ENCODE results near the gene FOXP4. TPM values are rescaled to one million over a fixed set of nuclear protein-coding genes. Genes with fewer than 3 reads are reported as not detected.

Gene FOXP4
- total and polyA plus RNA-seq, 2 of the 13 experiments (the other 11 are each of a cell fraction or from before 2014, with no cell fraction given): 11.0 to 12.4 TPM

DNA sequence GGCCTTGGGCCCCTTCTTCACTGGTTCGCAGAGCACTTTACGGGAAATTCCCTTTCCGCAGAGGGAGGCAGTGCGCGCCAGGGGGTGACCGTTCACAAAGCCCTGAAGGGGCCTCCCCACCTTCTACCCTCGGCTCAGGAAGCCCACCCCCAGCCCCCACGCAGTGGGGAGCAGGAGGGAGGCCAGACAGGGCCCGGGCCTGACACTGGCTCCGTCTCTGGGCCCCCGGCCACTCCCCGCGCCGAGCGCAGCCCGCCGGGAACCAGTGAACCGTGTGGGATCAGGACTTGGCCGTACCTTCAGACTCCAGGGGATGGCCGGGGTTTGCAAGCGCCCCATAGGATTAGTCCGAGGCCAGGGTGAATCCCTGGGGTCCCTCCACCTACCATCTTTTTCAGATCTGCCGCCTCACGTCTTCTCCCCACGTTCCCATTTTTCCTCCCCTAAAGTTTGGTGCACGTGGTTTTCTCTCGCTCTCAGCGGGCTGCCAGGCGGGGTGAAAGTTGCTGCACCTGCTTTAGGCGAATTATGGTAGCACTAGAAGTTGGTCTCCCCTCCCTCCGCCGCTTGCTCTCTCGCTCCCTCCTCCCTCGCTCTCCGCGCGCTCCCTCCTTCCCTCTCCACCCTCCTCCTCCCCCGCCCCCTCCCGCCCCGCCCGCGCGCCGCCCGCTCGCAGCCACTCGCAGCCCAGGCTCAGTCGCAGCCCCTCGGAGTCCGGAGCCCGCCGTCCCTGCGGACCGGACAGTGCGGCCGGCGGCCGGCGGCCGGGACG is at the start of gene FOXP4 (continued):
- TF ChIP-seq, protein P1, sequence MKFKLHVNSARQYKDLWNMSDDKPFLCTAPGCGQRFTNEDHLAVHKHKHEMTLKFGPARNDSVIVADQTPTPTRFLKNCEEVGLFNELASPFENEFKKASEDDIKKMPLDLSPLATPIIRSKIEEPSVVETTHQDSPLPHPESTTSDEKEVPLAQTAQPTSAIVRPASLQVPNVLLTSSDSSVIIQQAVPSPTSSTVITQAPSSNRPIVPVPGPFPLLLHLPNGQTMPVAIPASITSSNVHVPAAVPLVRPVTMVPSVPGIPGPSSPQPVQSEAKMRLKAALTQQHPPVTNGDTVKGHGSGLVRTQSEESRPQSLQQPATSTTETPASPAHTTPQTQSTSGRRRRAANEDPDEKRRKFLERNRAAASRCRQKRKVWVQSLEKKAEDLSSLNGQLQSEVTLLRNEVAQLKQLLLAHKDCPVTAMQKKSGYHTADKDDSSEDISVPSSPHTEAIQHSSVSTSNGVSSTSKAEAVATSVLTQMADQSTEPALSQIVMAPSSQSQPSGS (CRISPR knock-in tag; IDR thresholded peaks at IDR 0.05): peak; percentile 21; the same call in 1 of the 2 replicates
- TF ChIP-seq ZSCAN21 (CRISPR knock-in tag; IDR thresholded peaks at IDR 0.05; ENCODE audit: borderline replicate concordance): peak; percentile 42; the same call in 1 of the 2 replicates
- TF ChIP-seq, protein P2, sequence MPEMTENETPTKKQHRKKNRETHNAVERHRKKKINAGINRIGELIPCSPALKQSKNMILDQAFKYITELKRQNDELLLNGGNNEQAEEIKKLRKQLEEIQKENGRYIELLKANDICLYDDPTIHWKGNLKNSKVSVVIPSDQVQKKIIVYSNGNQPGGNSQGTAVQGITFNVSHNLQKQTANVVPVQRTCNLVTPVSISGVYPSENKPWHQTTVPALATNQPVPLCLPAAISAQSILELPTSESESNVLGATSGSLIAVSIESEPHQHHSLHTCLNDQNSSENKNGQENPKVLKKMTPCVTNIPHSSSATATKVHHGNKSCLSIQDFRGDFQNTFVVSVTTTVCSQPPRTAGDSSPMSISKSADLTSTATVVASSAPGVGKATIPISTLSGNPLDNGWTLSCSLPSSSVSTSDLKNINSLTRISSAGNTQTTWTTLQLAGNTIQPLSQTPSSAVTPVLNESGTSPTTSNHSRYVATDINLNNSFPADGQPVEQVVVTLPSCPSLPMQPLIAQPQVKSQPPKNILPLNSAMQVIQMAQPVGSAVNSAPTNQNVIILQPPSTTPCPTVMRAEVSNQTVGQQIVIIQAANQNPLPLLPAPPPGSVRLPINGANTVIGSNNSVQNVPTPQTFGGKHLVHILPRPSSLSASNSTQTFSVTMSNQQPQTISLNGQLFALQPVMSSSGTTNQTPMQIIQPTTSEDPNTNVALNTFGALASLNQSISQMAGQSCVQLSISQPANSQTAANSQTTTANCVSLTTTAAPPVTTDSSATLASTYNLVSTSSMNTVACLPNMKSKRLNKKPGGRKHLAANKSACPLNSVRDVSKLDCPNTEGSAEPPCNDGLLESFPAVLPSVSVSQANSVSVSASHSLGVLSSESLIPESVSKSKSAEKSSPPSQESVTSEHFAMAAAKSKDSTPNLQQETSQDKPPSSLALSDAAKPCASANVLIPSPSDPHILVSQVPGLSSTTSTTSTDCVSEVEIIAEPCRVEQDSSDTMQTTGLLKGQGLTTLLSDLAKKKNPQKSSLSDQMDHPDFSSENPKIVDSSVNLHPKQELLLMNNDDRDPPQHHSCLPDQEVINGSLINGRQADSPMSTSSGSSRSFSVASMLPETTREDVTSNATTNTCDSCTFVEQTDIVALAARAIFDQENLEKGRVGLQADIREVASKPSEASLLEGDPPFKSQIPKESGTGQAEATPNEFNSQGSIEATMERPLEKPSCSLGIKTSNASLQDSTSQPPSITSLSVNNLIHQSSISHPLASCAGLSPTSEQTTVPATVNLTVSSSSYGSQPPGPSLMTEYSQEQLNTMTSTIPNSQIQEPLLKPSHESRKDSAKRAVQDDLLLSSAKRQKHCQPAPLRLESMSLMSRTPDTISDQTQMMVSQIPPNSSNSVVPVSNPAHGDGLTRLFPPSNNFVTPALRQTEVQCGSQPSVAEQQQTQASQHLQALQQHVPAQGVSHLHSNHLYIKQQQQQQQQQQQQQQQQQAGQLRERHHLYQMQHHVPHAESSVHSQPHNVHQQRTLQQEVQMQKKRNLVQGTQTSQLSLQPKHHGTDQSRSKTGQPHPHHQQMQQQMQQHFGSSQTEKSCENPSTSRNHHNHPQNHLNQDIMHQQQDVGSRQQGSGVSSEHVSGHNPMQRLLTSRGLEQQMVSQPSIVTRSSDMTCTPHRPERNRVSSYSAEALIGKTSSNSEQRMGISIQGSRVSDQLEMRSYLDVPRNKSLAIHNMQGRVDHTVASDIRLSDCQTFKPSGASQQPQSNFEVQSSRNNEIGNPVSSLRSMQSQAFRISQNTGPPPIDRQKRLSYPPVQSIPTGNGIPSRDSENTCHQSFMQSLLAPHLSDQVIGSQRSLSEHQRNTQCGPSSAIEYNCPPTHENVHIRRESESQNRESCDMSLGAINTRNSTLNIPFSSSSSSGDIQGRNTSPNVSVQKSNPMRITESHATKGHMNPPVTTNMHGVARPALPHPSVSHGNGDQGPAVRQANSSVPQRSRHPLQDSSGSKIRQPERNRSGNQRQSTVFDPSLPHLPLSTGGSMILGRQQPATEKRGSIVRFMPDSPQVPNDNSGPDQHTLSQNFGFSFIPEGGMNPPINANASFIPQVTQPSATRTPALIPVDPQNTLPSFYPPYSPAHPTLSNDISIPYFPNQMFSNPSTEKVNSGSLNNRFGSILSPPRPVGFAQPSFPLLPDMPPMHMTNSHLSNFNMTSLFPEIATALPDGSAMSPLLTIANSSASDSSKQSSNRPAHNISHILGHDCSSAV (CRISPR knock-in tag; IDR thresholded peaks at IDR 0.05; ENCODE audit: borderline replicate concordance): no peak
- TF ChIP-seq ZSCAN31 (CRISPR knock-in tag; IDR thresholded peaks at IDR 0.05; ENCODE audit: low read depth): peak; percentile 34; the same call in 1 of the 2 replicates
- TF ChIP-seq RAD51 (IDR thresholded peaks at IDR 0.05; ENCODE audit: borderline replicate concordance): no peak
- no peak for TF ChIP-seq NR1H2 (CRISPR knock-in tag; IDR thresholded peaks at IDR 0.05; ENCODE audit: borderline replicate concordance, low read depth)
- TF ChIP-seq DMAP1 (CRISPR knock-in tag; IDR thresholded peaks at IDR 0.05): peak; percentile 85
- no peak for TF ChIP-seq MTF2 (CRISPR knock-in tag; IDR thresholded peaks at IDR 0.05; ENCODE audit: borderline replicate concordance)
- no peak for TF ChIP-seq ZNF296 (CRISPR knock-in tag; conservative IDR thresholded peaks at IDR 0.05)
- 0 out of 2 replicates have a peak, but pooled peaks have one; percentile 34 for TF ChIP-seq MEIS1 (CRISPR knock-in tag; IDR thresholded peaks at IDR 0.05; ENCODE audit: borderline replicate concordance)
- TF ChIP-seq PHF5A (CRISPR knock-in tag; IDR thresholded peaks at IDR 0.05; ENCODE audit: low read depth, unreplicated experiment): peak; percentile 30
- peak; percentile 47; the same call in 1 of the 2 replicates for TF ChIP-seq RAD21 (CRISPR knock-in tag; IDR thresholded peaks at IDR 0.05)
- peak; percentile 34 for TF ChIP-seq POLR2AphosphoS5 (IDR thresholded peaks at IDR 0.05; ENCODE audit: low read depth, low read length)
- no peak for TF ChIP-seq NR2F6 (IDR thresholded peaks at IDR 0.05)
- TF ChIP-seq NR2F6 (CRISPR knock-in tag; IDR thresholded peaks at IDR 0.05): peak; percentile 22; the same call in 1 of the 2 replicates
- peak; percentile 28 for TF ChIP-seq AGO1 (IDR thresholded peaks at IDR 0.05; ENCODE audit: low read depth, low read length, poor library complexity, severe bottlenecking)
- 0 out of 2 replicates have a peak, but pooled peaks have one; percentile 10 for TF ChIP-seq ZNF225 (CRISPR knock-in tag; IDR thresholded peaks at IDR 0.05)
- no peak for TF ChIP-seq JUND (CRISPR knock-in tag; IDR thresholded peaks at IDR 0.05)

Measured in HepG2 (cell line).